Liver (tissue), 3 donors: Measurements from ENCODE around the gene ITGB1.

Source experiments
- ATF3 ChIP-seq: IDR thresholded peaks from 2 replicates; pipeline ENCODE4 v1.6.1; 2016; ENCODE audit warnings: antibody characterized with exemption
- CTCF ChIP-seq: fragments of 150-350 bp; IDR thresholded peaks from 2 replicates; pipeline ENCODE4 v1.5.1; 2017; ENCODE audit warnings: improper control_type of control experiment, low read depth, low read length; ENCODE audit not compliant: missing input control
- GABPA ChIP-seq, 2 donors: IDR thresholded peaks in 1 of 2; conservative IDR thresholded peaks in 1 of 2; 2 replicates each; pipeline ENCODE4 v1.6.1; 2016; ENCODE audit warnings: antibody characterized with exemption in 2 of 2, mild to moderate bottlenecking in 1 of 2, moderate library complexity in 1 of 2
- HNF4A ChIP-seq, 2 donors: conservative IDR thresholded peaks; 2 replicates each; pipeline ENCODE4 v1.6.1; 2016; ENCODE audit warnings: antibody characterized with exemption in 2 of 2, mild to moderate bottlenecking in 2 of 2
- JUND ChIP-seq, 2 donors: IDR thresholded peaks; 2 replicates each; pipeline ENCODE4 v1.6.1; 2016; ENCODE audit warnings: antibody characterized with exemption in 2 of 2
- MAX ChIP-seq: IDR thresholded peaks from 2 replicates; pipeline ENCODE4 v1.6.1; 2016; ENCODE audit warnings: antibody characterized with exemption
- RAD21 ChIP-seq, 2 donors: IDR thresholded peaks; 2 replicates each; pipeline ENCODE4 v1.6.1; 2016; ENCODE audit warnings: antibody characterized with exemption in 2 of 2, mild to moderate bottlenecking in 2 of 2
- REST ChIP-seq: IDR thresholded peaks from 2 replicates; pipeline ENCODE4 v1.6.1; 2016; ENCODE audit warnings: antibody characterized with exemption, mild to moderate bottlenecking
- SP1 ChIP-seq: IDR thresholded peaks from 2 replicates; pipeline ENCODE4 v1.6.1; 2018; ENCODE audit warnings: antibody characterized with exemption, mild to moderate bottlenecking
- TAF1 ChIP-seq: conservative IDR thresholded peaks from 2 replicates; pipeline ENCODE4 v1.6.1; 2016; ENCODE audit warnings: antibody characterized with exemption, mild to moderate bottlenecking
- YY1 ChIP-seq: IDR thresholded peaks from 2 replicates; pipeline ENCODE4 v1.6.1; 2016; ENCODE audit warnings: antibody characterized with exemption, mild to moderate bottlenecking
- ZBTB33 ChIP-seq: IDR thresholded peaks from 2 replicates; pipeline ENCODE4 v1.6.1; 2016; ENCODE audit warnings: antibody characterized with exemption
- donor health status: healthy.
- donor health status: healthy.

GRCh38 chr10:33005322-33006301 is 47.6 kb upstream of the ITGB1 start:
- TF ChIP-seq CTCF (no peak), TAF1 (peak; percentile 77), ZBTB33 (peak; percentile 40), RAD21 (IDR thresholded peaks at IDR 0.05) (peak; percentile 30 to 58), ATF3 (peak; percentile 75), MAX (no peak), YY1 (peak; percentile 65), GABPA (IDR thresholded peaks at IDR 0.05 in 1 of 2, conservative IDR thresholded peaks at IDR 0.05 in 1 of 2) (no peak), HNF4A (conservative IDR thresholded peaks at IDR 0.05) (peak; percentile 4 to 21), REST (peak; percentile 83), SP1 (peak; percentile 62), JUND (IDR thresholded peaks at IDR 0.05) (peak; percentile 97)
